A204.1 (cell line): ENCODE data around the gene ALDH3B2.
"Not testable (repeated sequence)": the region's sequence is repeated elsewhere in the genome, so short reads cannot be mapped to it uniquely, and the experiment has no call there.

Source experiments
- FAIRE-seq: peaks from 2 replicates; lab custom pipeline; 2012; peaks lifted over from hg19 to GRCh38; lab: Jason Lieb, UNC

ALDH3B2 gene

DNA sequence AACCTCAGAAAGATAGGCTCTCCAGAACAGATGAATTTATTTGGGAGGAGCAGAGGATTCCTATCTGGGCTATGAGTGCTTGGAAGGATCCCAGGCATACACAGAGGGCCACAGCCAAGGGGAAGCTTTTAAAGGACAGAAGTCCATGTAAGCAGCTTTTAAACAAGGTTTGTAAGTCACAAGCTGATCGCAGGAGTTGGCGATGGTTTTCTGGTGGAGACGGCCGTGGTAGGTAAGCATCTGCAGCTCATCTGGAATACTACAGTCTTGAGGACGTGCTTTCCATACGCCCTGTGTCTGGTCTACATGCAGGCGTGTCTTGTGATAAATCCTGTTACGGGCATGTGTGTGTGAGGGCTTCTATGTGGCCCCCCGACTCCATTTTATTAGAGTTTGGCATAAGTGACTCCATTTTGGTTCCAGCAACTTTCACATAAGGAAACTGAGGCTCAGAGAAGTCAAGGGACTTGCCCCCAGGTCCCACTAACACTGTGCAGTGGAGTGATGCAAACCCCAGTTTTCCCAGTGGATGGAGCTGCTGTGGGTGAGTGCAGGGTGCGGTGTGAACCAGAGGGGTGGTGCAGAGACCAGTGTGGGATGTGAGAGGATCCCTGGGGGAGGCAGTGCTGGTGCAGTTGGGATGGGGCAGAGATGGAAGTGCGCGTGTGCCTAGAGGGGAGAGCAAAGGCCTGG, 12.1 kb downstream of the ALDH3B2 start:
- FAIRE-seq = no peak

DNA sequence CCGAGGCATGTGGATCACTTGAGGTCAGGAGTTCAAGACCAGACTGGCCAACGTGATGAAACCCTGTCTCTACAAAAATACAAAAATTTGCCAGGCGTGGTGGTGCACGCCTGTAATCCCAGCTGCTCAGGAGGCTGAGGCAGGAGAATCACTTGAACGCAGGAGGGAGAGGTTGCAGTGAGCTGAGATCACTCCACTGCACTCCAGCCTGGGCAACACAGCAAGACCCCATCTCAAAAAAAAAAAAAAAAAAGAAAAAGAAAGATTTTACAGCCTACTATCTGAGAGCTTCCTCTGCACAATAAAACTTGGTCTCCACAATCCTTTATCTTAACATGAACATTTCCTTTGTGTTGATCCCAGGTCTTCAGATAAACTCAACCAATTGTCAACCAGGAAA, 13.7 kb downstream of the ALDH3B2 start:
- not testable (repeated sequence) for FAIRE-seq

DNA sequence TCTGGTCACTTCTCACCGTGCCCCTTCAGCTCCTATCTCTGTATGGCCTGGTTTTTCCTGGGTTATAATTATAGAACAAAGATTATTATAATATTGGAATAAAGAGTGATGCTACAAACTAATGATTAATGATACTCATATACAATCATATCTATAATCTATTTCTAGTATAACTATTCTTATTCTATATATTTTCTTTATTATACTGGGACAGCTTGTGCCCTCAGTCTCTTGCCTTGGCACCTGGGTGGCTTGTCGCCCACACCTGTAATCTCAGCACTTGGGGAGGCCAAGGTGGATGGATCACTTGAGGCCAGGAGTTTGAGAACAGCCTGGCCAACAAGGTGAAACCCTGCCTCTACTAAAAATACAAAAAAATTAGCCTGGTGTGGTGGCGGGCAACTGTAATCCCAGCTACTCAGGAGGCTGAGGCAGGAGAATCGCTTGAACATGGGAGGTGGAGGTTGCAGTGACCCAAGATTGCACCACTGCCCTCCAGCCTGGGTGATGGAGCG, 14.7 kb downstream of the ALDH3B2 start:
- FAIRE-seq = peak; percentile 57

DNA sequence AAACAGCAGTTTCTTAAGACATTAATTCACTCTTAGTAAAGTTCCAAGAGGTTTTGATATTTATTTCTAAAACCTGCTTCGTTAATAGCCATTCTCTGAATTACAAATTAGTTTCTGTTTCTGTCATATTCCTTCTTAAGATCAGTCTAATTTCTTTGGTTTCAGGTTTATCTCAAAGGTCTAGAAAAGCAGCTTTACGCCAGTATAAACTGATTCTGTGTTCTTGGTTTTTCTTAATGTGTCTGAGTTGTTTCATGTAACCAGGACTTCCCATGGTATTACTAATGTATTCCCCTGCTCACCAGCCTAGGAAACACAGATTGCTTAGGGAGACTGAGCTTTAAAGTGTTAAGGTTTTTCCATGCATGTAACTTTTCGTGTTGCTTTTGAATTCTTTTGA, 17.1 kb downstream of the ALDH3B2 start:
- no peak for FAIRE-seq

DNA sequence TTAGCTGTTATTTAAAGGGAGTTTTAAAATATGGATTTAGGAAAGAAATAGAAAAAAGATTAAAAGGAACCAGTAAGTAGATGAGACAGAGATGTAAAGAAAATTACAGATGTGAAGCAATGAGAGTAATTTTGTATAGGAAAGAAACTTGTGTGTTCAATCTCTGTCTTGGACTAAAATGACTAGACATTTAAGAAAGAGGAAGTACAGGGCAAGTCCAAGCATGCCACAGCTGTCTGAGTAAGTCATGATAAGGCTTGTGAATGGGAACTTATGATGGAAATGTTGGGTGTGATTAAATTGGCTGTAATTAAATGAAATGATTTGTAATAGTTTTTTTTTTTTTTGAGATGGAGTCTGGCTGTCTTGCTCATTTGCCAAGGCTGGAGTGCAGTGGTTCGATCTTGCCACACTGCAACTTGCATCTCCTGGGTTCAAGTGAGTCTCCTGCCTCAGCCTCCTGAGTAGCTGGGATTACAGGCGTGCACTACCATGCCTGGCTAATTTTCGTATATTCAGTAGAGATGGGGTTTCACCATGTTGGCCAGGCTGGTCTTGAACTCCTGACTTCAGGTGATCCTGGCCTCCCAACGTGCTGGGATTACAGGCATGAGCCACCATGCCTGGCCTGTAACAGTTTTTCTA, 18.0 kb downstream of the ALDH3B2 start:
- FAIRE-seq = no peak

DNA sequence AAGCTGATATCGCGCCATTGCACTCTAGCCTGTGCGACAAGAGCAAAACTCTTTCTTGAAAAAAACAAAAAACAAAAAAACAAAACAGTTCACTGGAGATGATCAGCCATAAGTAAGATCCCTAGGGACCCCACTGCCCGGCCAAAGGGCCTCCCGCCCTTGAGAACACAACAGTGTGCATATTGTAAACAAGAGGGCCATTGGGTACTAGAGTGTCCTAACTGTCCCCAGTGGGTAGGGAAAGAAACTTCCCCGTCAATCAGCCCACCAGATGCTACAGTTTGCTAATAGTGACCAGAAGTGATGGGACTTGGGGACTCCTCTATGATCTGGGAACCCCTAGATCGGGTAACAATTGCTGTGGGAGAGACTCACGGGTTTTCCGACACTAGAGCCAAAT, 20.2 kb downstream of the ALDH3B2 start:
- FAIRE-seq = no peak

GRCh38 chr11:67652965-67653845, 21.2 kb downstream of the ALDH3B2 start:
- no peak for FAIRE-seq

- FAIRE-seq = no peak
These were observed 22.2 kb downstream of the ALDH3B2 start for GRCh38 chr11:67651976-67652781.

- no peak for FAIRE-seq
These were observed 24.6 kb downstream of the ALDH3B2 start for GRCh38 chr11:67649634-67650510.

DNA sequence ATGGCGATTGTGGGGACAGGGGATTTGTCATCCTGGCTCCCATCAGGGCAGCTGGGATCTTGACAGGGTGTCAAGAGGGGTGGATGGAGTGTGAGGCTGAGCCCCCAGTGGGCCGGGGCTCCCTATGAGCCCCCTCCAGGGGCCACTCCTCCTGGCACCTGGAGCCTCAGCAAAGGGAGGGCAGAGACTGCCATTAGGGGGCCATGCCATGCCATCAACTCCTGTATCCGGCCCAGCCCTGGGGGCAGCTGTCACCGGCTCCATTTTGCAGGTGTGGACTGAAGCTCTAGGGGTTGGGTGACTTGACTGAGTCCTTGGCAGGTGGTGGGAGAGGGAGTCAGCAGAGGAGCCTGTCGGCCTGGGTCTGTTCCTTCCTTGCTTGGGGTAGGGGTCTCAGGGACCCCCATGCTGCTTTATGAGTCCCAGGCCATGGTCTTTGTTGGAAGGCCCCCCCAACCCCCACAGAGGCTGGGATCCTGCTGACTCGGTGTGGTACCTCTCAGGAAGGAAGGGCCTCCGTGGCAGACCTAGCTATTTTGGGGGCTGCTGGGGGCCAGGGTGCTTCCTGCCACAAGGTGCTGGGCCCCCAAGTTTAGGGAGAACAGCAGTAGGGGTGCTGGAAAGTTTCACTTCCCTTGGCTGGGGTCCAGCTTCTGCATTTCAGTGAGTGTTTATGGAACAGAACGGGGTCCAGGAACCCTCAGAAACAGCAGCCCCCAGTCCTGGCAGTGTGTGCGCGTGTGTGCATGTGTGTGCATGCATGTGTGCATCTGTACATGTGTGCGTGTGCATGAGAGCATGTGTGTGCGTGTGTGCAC, 25.4 kb downstream of the ALDH3B2 start:
- FAIRE-seq = no peak

DNA sequence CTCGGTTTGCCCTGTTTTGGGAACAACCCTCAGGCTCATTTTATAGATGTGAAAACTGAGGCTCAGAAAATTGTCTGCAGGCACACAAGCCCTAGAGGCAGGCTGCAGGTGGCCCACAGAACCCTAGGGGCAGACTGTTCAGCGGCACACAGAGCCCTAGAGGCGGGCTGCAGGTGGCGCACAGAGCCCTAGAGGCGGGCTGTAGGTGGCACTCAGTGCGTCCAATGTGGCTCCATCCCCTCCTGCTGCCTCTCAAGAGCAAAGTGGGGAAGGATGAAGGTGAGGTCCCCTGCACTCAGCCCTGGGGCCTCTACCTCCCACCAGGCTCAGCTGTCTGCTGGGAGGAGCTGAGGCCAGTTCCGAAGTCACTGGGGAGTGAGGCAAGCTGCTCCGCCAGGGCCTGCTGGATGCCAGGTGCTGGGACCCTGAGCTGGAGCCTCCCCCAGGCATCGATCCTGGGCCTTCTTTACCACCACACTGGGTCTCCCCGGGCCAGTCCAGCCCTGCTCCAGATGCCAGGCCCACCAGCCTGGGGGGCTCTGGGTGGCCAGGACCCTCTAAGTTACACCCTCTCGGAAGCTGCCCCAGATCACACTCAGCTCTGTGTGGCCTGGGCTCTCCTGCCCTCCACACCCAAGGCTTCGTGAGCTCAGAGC, 26.2 kb downstream of the ALDH3B2 start:
- FAIRE-seq = no peak

DNA sequence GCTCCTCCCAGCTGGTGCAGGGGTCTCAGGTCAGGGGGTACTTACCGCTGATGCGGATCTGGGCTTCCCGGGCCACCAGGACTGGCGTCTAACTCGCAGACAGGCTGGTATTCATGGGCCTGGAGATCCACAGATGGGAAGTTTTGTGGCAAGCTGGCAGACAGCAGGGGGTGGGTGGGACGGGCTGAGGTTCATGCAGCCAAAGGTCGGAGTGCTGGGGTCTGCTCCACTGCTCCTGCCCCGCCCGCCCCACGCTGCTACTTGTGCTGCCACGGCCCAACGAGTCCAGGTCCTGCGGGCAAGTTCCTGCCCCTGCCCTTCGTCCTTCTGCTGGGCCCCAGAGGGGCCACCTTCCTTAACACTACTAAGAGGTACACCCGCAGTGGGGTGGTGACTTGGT, 27.0 kb downstream of the ALDH3B2 start:
- no peak for FAIRE-seq

- no peak for FAIRE-seq
These were observed 27.7 kb downstream of the ALDH3B2 start for GRCh38 chr11:67646535-67647336.

DNA sequence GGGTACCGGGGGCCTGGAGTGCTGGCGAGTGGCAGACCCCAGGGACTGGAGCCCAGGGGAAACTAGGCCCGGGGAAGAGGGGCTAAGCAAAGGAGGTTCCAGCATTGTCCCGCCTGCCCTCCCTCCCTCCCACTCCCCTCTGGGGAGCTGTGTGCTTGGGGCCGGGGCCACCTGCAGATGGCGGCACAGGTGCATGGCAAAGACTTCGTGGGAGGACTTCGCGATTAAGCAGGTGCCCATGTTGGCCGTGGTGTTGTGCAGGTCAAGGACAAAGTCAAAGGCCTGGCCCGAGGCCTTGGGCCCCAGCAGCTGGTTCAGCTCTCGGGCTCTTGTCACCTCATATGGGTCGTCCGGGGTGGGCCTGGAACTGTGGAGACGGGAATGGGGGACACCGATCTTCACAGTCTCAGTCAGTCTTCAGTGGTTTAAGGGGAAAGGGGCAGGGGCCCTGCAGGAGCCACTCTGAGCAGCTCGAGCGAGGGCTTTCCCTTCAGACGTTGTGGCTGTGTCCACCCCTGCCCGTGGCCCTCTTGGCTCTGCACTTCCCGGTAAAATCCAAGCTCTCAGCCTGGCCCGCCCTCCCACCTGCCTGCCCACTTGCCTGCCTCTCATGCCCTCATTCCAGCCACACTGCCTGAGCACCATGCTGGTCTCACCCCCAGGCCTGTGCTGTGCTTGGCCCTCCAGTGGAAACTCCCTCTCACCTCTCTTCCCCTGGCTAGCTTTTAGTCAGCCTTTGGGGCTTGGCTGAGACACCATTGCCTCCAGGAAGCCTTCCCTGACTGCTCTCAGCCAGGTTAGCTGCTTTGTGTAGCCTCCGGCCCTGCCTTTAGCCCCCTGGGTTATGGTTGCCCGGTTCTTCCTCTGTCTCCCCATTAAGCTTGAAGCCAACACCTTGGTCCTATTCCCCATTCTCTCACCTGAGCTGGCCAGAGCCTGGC, 28.6 kb downstream of the ALDH3B2 start:
- FAIRE-seq = no peak

DNA sequence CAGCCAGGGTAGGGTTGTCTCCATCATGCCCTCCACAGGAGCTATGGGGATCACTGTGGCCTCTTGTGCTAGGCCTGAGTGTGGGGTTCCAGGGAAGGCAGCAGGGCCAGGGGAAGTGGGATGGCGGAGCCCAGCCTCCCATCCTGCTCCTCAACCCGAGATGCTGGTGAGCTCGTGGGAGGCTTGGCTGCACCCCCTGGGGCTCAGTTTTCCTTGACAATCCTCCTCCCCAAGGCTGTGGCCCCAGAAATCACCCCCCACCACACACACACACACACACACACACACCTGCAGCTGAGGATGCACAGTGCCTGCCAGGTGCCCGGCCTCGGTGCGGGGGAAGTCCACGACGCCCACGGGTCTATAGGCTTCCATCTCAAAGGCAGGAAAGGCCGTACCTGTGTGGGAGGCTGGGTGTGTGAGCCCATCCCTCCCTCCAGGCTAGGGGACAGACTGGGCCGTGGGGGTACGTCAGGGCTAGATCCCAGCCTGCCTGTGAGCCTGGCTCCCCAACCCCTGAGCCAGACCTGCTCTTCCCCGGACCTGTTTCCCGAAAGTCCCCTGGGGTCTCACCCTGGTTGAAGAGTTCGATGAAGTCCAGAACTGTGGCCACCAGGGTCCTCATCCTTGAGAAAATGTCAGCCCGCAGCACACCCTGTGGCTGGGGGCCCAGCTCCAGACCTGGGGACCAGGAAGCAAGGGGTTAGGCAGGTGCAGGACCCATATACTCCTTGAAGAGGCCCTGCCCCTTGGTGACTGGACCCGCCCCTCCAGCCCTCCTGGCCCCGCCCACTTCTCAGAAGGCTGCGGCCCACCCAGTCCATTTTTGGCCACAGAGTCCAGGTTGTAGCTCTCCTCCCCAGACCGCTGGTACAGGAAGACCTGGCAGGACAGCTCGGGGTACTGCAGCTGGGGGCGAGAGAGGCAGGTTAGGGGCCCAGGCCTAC, 29.7 kb downstream of the ALDH3B2 start:
- FAIRE-seq = no peak

GRCh38 chr11:67644042-67644441, 30.4 kb downstream of the ALDH3B2 start:
- no peak for FAIRE-seq
